ENCODE results near the gene RGS13. TPM values are rescaled to one million over a fixed set of nuclear protein-coding genes. Genes with fewer than 3 reads are reported as not detected.

RGS13 gene
- total and polyA plus RNA-seq, 2 donors (not counting 1 experiment from before 2014, with no cell fraction given), result 0.22 to 0.59 TPM

DNA sequence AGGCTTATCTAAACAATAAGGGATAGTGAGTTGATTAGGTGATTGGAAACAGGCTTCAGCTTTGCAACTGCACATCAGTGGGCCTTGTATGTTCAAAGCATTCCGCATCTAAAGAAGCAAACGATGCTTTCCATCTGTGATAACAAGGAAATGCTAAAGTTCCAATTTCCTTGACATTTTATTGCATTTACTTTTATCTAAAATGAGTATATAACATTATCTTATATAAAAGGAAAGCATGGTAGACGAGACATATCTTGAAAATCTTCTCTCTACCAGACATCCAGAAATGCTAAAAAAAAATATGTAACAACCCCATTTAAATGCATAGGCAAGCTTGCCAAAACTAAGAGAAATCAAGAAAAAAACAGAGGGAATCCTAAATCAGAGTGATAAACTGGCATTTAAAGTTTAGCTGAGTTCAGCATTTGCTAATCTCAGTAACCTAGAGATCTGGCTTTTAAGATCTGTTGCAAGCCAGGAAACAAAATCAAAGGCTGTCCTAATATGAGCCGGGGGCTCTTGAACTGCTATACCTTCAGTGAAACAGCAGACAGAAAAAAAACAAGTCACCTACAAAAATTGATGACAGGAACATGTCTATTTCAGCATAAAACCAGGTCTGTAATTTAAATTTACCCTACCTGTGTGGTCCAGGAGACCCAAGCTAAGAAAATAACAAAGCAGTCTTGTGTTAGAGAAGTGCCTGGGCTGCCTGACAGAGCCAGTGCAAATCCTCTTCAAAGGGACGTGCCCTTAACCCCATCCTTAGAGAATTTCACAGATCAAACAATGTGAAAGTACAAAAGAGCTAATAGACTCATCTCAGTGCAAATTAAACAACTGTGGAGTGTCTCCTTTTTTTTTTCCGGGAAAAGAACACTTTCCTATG, 3.1 kb upstream of the RGS13 start:
- no peak overlapping the region for H3K4me2 ChIP-seq (replicated peaks; ENCODE audit: low read depth, low read length, poor library complexity, severe bottlenecking)
- intact Hi-C loops (cut with micrococcal nuclease), result no loop called here
- H3K4me3 ChIP-seq (ENCODE audit: control extremely low read depth in 1 of 5, extremely low read depth in 1 of 5, insufficient read depth in 1 of 5, low read depth in 2 of 5, low read length in 4 of 5), result no peak overlapping the region
- no peak overlapping the region for H3K27ac Mint-ChIP-seq
- H3K9me3 ChIP-seq (ENCODE audit: control extremely low read depth in 1 of 3, control insufficient read depth in 2 of 3, insufficient read depth in 1 of 3, low read length in 2 of 3), result no peaks in the 10 kb centered on the region
- no peak for ATAC-seq (ENCODE audit: low read depth)
- H3K27me3 ChIP-seq (replicated peaks in 1 of 4; ENCODE audit: control extremely low read depth in 1 of 4, control insufficient read depth in 3 of 4, insufficient read depth in 4 of 4, low read length in 3 of 4), result peaks cover 5 to 57% (median 47%) of the 10 kb centered on the region in 4 experiments
- H3K4me1 Mint-ChIP-seq, result no peaks in the 10 kb centered on the region
- WGBS (ENCODE audit: insufficient coverage), result 86% methylated on average over 2 of the region's 6 CpGs
- TF ChIP-seq, protein P1, sequence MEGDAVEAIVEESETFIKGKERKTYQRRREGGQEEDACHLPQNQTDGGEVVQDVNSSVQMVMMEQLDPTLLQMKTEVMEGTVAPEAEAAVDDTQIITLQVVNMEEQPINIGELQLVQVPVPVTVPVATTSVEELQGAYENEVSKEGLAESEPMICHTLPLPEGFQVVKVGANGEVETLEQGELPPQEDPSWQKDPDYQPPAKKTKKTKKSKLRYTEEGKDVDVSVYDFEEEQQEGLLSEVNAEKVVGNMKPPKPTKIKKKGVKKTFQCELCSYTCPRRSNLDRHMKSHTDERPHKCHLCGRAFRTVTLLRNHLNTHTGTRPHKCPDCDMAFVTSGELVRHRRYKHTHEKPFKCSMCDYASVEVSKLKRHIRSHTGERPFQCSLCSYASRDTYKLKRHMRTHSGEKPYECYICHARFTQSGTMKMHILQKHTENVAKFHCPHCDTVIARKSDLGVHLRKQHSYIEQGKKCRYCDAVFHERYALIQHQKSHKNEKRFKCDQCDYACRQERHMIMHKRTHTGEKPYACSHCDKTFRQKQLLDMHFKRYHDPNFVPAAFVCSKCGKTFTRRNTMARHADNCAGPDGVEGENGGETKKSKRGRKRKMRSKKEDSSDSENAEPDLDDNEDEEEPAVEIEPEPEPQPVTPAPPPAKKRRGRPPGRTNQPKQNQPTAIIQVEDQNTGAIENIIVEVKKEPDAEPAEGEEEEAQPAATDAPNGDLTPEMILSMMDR (IDR thresholded peaks at IDR 0.05), result no peak
- no peak for TF ChIP-seq EZH2 (IDR thresholded peaks at IDR 0.05; ENCODE audit: borderline replicate concordance, insufficient read depth, low read depth, low read length, poor library complexity, severe bottlenecking)
- no peak overlapping the region for H3K9ac ChIP-seq (ENCODE audit: low read length)
- peaks cover 70% of the 10 kb centered on the region for H3K27me3 Mint-ChIP-seq
- CTCF ChIA-PET, result interaction anchor here (0.6 to 1.4 kb wide), 4 partner anchors 22 to 285 kb away, joined by 3 to 5 read pairs (median 3); no protein-coding TSS in a partner anchor
- H3K4me1 ChIP-seq (ENCODE audit: control insufficient read depth in 2 of 2, insufficient read depth in 2 of 2, low read length in 2 of 2), result no peaks in the 10 kb centered on the region
- no peak overlapping the region for H3K27ac ChIP-seq (ENCODE audit: low read length in 2 of 2)
- H3K36me3 ChIP-seq (replicated peaks in 1 of 2; ENCODE audit: control extremely low read depth in 1 of 2, control insufficient read depth in 1 of 2, extremely low read depth in 1 of 2, insufficient read depth in 2 of 2, low read length in 1 of 2), result no peaks in the 10 kb centered on the region
- H2AFZ ChIP-seq (ENCODE audit: insufficient read depth, low read depth, low read length, poor library complexity, severe bottlenecking), result no peak overlapping the region
- POLR2A ChIA-PET, result no interaction called here
- DNase-seq, result no peak
- H3K4me3 Mint-ChIP-seq, result no peak overlapping the region
- no peaks in the 10 kb centered on the region for H3K9me3 Mint-ChIP-seq (ENCODE audit: insufficient read depth)
- H4K20me1 ChIP-seq (ENCODE audit: control insufficient read depth, insufficient read depth, low read length, poor library complexity, severe bottlenecking), result no peaks in the 10 kb centered on the region
- H3K79me2 ChIP-seq (ENCODE audit: control insufficient read depth, insufficient read depth, low read length), result no peaks in the 10 kb centered on the region

All from B cell (primary cell).